ENCODE data around the gene GPATCH8. TPM values are rescaled to one million over a fixed set of nuclear protein-coding genes. Genes with fewer than 3 reads are reported as not detected.

Gene GPATCH8
- total RNA-seq, 2 experiments from 2014 or later = 76.0 to 76.9 TPM

DNA sequence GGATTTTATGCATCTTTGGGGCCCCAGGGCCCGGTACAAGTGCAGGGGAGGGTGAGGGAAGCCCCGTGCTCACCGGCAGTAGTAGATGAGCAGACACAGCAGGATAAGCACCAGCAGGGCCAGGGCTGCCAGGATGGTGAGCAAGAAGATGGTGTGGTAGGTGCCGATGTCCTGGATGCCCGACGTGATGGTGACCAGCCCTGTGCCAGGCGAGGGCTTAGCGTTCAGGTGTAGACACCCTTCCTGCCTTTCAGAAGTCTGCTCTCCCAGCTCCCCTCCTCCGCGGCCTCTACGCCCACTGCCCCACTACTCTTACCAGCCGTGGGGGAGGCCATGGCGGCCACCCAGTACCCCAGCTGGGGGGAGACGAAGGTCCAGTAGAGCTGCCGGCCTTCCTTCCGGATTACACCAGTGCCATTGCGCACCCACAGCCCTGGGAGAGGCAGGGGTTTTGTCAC, 147.5 kb downstream of the GPATCH8 start:
- Histone ChIP-seq H3K9me3 (ENCODE audit: control insufficient read depth in 1 of 2, insufficient read depth in 1 of 2, low read length in 2 of 2) (no peaks in the 10 kb centered on the region), H3K4me3 (ENCODE audit: low read length) (no peak overlapping the region), H3K4me1 (ENCODE audit: insufficient read depth, low read length) (peaks cover 10% of the 10 kb centered on the region), H3K27me3 (ENCODE audit: control insufficient read depth in 1 of 2, insufficient read depth in 2 of 2, low read length in 2 of 2) (no peaks in the 10 kb centered on the region), H3K36me3 (ENCODE audit: insufficient read depth, low read length) (peaks cover 11% of the 10 kb centered on the region), H3K27ac (ENCODE audit: low read depth in 1 of 2, low read length in 2 of 2) (no peak overlapping the region)
- Mint-ChIP-seq H3K4me1 (ENCODE audit: low read depth) (peaks cover 16% of the 10 kb centered on the region), H3K36me3 (ENCODE audit: low read depth) (no peaks in the 10 kb centered on the region), H3K27me3 (peaks cover 8% of the 10 kb centered on the region), H3K9me3 (no peaks in the 10 kb centered on the region), H3K27ac (no peak overlapping the region), H3K4me3 (peak overlapping the region; percentile 63)
- TF ChIP-seq, protein P1, sequence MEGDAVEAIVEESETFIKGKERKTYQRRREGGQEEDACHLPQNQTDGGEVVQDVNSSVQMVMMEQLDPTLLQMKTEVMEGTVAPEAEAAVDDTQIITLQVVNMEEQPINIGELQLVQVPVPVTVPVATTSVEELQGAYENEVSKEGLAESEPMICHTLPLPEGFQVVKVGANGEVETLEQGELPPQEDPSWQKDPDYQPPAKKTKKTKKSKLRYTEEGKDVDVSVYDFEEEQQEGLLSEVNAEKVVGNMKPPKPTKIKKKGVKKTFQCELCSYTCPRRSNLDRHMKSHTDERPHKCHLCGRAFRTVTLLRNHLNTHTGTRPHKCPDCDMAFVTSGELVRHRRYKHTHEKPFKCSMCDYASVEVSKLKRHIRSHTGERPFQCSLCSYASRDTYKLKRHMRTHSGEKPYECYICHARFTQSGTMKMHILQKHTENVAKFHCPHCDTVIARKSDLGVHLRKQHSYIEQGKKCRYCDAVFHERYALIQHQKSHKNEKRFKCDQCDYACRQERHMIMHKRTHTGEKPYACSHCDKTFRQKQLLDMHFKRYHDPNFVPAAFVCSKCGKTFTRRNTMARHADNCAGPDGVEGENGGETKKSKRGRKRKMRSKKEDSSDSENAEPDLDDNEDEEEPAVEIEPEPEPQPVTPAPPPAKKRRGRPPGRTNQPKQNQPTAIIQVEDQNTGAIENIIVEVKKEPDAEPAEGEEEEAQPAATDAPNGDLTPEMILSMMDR (IDR thresholded peaks at IDR 0.05) = no peak
- ChIA-PET POLR2A (interaction anchor here (2.3 to 4.6 kb wide), 2 partner anchors 137 to 169 kb away, joined by 9 to 38 read pairs; partner anchors contain the start of genes TMUB2 and UBTF), CTCF (interaction anchor here (2.8 kb wide), 2 partner anchors 10 to 145 kb away, joined by 10 to 17 read pairs; partner anchors contain the start of gene GRN)
- intact Hi-C loops (cut with DNase I, micrococcal nuclease) = no loop called here
- ATAC-seq (ENCODE audit: poor library complexity) (no peak), DNase-seq (no peak)

DNA sequence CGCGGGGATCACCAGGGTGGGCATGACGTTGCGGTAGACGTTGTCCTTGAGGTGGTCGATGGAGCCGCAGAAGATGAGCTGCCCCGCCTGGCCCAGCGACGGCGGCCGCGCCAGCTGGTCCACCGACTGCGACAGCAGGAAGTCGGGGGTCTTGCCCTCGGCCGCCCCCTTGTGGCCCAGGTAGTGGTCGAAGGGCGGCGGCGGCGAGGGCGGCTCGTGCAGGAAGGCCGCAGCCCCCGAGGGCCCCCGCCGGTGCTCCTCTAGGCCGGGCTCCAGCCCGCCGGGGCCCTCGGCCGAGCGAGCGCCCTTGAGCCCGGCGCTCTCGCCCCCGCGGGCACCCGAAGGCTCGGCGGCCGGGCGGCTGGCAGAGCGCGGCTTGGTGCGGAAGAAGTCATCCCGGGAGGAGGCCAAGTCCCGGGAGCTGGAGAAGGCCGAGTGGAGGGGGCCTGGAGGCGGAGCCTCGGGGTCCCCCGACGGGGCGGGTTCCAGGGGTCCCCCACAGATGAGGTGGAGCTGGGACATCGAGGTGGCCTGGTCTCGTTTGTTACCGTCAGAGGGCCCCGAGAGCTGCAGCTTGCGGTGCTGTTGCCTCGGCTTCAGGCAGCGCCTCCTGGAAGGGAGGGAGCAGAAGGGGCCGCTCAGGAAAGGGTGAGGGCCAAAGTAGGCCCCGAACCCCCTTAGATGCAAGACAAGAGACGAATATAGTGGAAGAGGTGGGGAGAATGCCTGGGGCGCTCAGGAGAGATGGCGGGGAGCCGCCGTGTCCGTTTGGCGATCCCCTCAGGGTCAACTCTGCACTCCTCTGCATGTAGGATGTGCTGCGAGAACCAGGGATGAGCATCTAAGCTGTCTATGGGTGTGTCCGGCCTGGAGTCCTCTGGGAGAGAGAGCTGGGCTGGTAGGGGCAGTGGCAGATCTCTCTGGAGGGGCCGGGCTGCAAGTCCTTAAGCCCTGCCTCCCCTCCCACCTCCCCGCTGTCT, 148.3 kb downstream of the GPATCH8 start:
- Histone ChIP-seq H3K4me1 (ENCODE audit: insufficient read depth, low read length) (peaks cover 13% of the 10 kb centered on the region), H3K27me3 (ENCODE audit: control insufficient read depth in 1 of 2, insufficient read depth in 2 of 2, low read length in 2 of 2) (no peaks in the 10 kb centered on the region), H3K4me3 (ENCODE audit: low read length) (no peak overlapping the region), H3K9me3 (ENCODE audit: control insufficient read depth in 1 of 2, insufficient read depth in 1 of 2, low read length in 2 of 2) (no peaks in the 10 kb centered on the region), H3K27ac (ENCODE audit: low read depth in 1 of 2, low read length in 2 of 2) (no peak overlapping the region), H3K36me3 (ENCODE audit: insufficient read depth, low read length) (peaks cover 11% of the 10 kb centered on the region)
- no peaks in the 10 kb centered on the region for H3K36me3 Mint-ChIP-seq (ENCODE audit: low read depth)
- H3K27ac Mint-ChIP-seq = no peak overlapping the region
- peaks cover 4% of the 10 kb centered on the region for H3K27me3 Mint-ChIP-seq
- DNase-seq (peak in 13 of 14 experiments; percentile 42 to 76 (median 56)), ATAC-seq (ENCODE audit: poor library complexity) (peak; percentile 35)
- CTCF ChIA-PET = interaction anchor here (0.6 to 2.8 kb wide), 8 partner anchors 8 to 411 kb away, joined by 3 to 17 read pairs (median 6); partner anchors contain the start of genes FAM171A2, GRN and TMUB2
- peak overlapping the region; percentile 75 for H3K4me3 Mint-ChIP-seq
- H3K9me3 Mint-ChIP-seq = no peaks in the 10 kb centered on the region
- TF ChIP-seq, protein P1 (IDR thresholded peaks at IDR 0.05) = no peak
- intact Hi-C loops (cut with DNase I, micrococcal nuclease) = no loop called here
- H3K4me1 Mint-ChIP-seq (ENCODE audit: low read depth) = peaks cover 17% of the 10 kb centered on the region
- POLR2A ChIA-PET = interaction anchor here (1.0 to 4.6 kb wide), 8 partner anchors 8 to 168 kb away, joined by 3 to 38 read pairs (median 8); partner anchors contain the start of genes FAM171A2, GRN, SLC25A39 and TMUB2

DNA sequence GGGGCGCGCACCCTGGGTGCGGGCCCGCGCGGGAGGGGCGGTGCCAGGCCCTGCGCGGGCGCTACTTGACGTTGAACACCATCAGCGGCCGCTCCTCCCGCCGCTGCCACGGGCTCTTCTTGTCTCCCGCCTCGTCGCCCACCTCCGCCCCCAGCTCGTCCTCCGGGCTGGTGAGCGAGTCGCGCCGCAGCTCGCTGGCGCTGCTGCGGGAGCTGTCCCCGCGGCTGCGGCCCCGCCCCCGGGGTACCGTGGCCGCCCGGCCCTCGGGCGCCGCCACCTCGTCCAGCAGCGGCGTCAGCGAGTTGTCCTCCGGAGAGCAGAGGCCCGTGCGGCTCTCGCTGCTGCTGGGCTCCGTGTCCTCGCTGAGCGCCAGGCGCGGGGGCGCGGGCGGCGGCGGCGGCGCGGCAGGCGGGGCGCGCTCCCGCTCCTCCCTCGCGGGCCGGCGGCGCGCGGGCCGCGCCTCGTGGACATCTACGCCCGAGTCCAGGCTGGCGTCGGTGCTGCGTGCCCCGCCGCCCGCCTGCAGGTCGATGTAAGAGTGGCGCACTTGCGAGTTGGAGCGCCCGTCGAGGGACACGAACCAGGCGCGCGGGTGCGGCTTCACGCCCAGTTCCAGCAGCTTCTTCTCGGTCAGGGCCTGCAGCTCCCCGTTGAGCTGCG, 149.4 kb downstream of the GPATCH8 start:
- ATAC-seq (ENCODE audit: poor library complexity) = peak; percentile 30
- Histone ChIP-seq H3K27ac (ENCODE audit: low read depth in 1 of 2, low read length in 2 of 2) (no peak overlapping the region), H3K4me1 (ENCODE audit: insufficient read depth, low read length) (peaks cover 13% of the 10 kb centered on the region), H3K27me3 (ENCODE audit: control insufficient read depth in 1 of 2, insufficient read depth in 2 of 2, low read length in 2 of 2) (no peaks in the 10 kb centered on the region), H3K9me3 (ENCODE audit: control insufficient read depth in 1 of 2, insufficient read depth in 1 of 2, low read length in 2 of 2) (no peaks in the 10 kb centered on the region), H3K36me3 (ENCODE audit: insufficient read depth, low read length) (peaks cover 11% of the 10 kb centered on the region), H3K4me3 (ENCODE audit: low read length) (peak overlapping the region; percentile 34)
- DNase-seq = peak in 3 of 14 experiments; percentile 27 to 57 (median 50)
- peaks cover 11% of the 10 kb centered on the region for H3K4me1 Mint-ChIP-seq (ENCODE audit: low read depth)
- no peak overlapping the region for H3K27ac Mint-ChIP-seq
- intact Hi-C loops (cut with DNase I, micrococcal nuclease) = no loop called here
- no peaks in the 10 kb centered on the region for H3K9me3 Mint-ChIP-seq
- TF ChIP-seq, protein P1 (IDR thresholded peaks at IDR 0.05) = no peak
- H3K27me3 Mint-ChIP-seq = peaks cover 4% of the 10 kb centered on the region
- peak overlapping the region; percentile 78 for H3K4me3 Mint-ChIP-seq
- ChIA-PET CTCF (interaction anchor here (0.6 to 2.8 kb wide), 8 partner anchors 8 to 168 kb away, joined by 3 to 17 read pairs (median 6); partner anchors contain the start of genes FAM171A2, GRN and TMUB2), POLR2A (interaction anchor here (0.5 to 4.6 kb wide), 11 partner anchors 9 to 986 kb away, joined by 3 to 38 read pairs (median 4); partner anchors contain the start of genes FAM171A2, GRN, SLC25A39 and TMUB2)
- H3K36me3 Mint-ChIP-seq (ENCODE audit: low read depth) = no peaks in the 10 kb centered on the region
